OCI-LY3 (cell line): Measurements from ENCODE around the gene ASL.

Source experiments
- CTCF ChIP-seq: fragments of 200-600, 300-600 bp; sonication (generic); IDR thresholded peaks from 2 replicates; pipeline ENCODE4 v1.5.1; 2014; ENCODE audit warnings: antibody characterized with exemption, low read length, low read depth
- EZH2phosphoT487 ChIP-seq: fragments of 200-600 bp; shearing (Covaris generic); IDR thresholded peaks from 2 replicates; pipeline ENCODE4 v1.6.1; 2018; ENCODE audit warnings: antibody characterized with exemption, mixed run types, low read depth

- TF ChIP-seq CTCF: no peak
- TF ChIP-seq EZH2phosphoT487: no peak
Observed at GRCh38 chr7:66125052-66125694, 49.6 kb downstream of the ASL start.
